Measurements from ENCODE around the gene ENPP3.
"Not testable (repeated sequence)": the region's sequence is repeated elsewhere in the genome, so short reads cannot be mapped to it uniquely, and the experiment has no call there.

Gene ENPP3

GRCh38 chr6:131693384-131693783 lies 56.3 kb downstream of the ENPP3 start:
- no peaks in the 10 kb centered on the region for H3K27me3 ChIP-seq (replicated peaks; ENCODE audit: control insufficient read depth, insufficient read depth, low read length)
- DNase-seq (ENCODE audit: extremely low read depth, insufficient read length), result no peak
- no peak for TF ChIP-seq CTCF (IDR thresholded peaks at IDR 0.05; ENCODE audit: insufficient read depth, low read length, poor library complexity, severe bottlenecking)
- no peak overlapping the region for H3K4me3 ChIP-seq (replicated peaks; ENCODE audit: low read depth, low read length)
- H3K36me3 ChIP-seq (ENCODE audit: control insufficient read depth, insufficient read depth, low read length), result no peaks in the 10 kb centered on the region

- no peaks in the 10 kb centered on the region for H3K36me3 ChIP-seq (ENCODE audit: control insufficient read depth, insufficient read depth, low read length)
- no peak for DNase-seq (ENCODE audit: extremely low read depth, insufficient read length)
- H3K4me3 ChIP-seq (replicated peaks; ENCODE audit: low read depth, low read length), result no peak overlapping the region
- no peaks in the 10 kb centered on the region for H3K27me3 ChIP-seq (replicated peaks; ENCODE audit: control insufficient read depth, insufficient read depth, low read length)
- peak; percentile 80 for TF ChIP-seq CTCF (IDR thresholded peaks at IDR 0.05; ENCODE audit: insufficient read depth, low read length, poor library complexity, severe bottlenecking)
Measured at GRCh38 chr6:131694832-131695426, 57.8 kb downstream of the ENPP3 start.

GRCh38 chr6:131696956-131697355 lies 59.9 kb downstream of the ENPP3 start:
- no peak for DNase-seq (ENCODE audit: extremely low read depth, insufficient read length)
- H3K4me3 ChIP-seq (replicated peaks; ENCODE audit: low read depth, low read length), result no peak overlapping the region
- no peak for TF ChIP-seq CTCF (IDR thresholded peaks at IDR 0.05; ENCODE audit: insufficient read depth, low read length, poor library complexity, severe bottlenecking)
- no peaks in the 10 kb centered on the region for H3K27me3 ChIP-seq (replicated peaks; ENCODE audit: control insufficient read depth, insufficient read depth, low read length)
- no peaks in the 10 kb centered on the region for H3K36me3 ChIP-seq (ENCODE audit: control insufficient read depth, insufficient read depth, low read length)

GRCh38 chr6:131700851-131701250 lies 63.7 kb downstream of the ENPP3 start:
- H3K36me3 ChIP-seq (ENCODE audit: control insufficient read depth, insufficient read depth, low read length); H3K4me3 ChIP-seq (replicated peaks; ENCODE audit: low read depth, low read length); H3K27me3 ChIP-seq (replicated peaks; ENCODE audit: control insufficient read depth, insufficient read depth, low read length); DNase-seq (ENCODE audit: extremely low read depth, insufficient read length): not testable (repeated sequence)

GRCh38 chr6:131703905-131704304 lies 66.8 kb downstream of the ENPP3 start:
- H3K27me3 ChIP-seq (replicated peaks; ENCODE audit: control insufficient read depth, insufficient read depth, low read length); H3K36me3 ChIP-seq (ENCODE audit: control insufficient read depth, insufficient read depth, low read length); H3K4me3 ChIP-seq (replicated peaks; ENCODE audit: low read depth, low read length); DNase-seq (ENCODE audit: extremely low read depth, insufficient read length): not testable (repeated sequence)

- H3K36me3 ChIP-seq (ENCODE audit: control insufficient read depth, insufficient read depth, low read length); DNase-seq (ENCODE audit: extremely low read depth, insufficient read length); H3K27me3 ChIP-seq (replicated peaks; ENCODE audit: control insufficient read depth, insufficient read depth, low read length); H3K4me3 ChIP-seq (replicated peaks; ENCODE audit: low read depth, low read length): not testable (repeated sequence)
Measured at GRCh38 chr6:131710917-131711316, 73.8 kb downstream of the ENPP3 start, which contains the start of gene CTAGE9. CTAGE9 (minus strand) TSS chr6:131711017; CDS start chr6:131711017, 0 bp downstream.

- not testable (repeated sequence) for H3K36me3 ChIP-seq (ENCODE audit: control insufficient read depth, insufficient read depth, low read length); H3K27me3 ChIP-seq (replicated peaks; ENCODE audit: control insufficient read depth, insufficient read depth, low read length); DNase-seq (ENCODE audit: extremely low read depth, insufficient read length); H3K4me3 ChIP-seq (replicated peaks; ENCODE audit: low read depth, low read length)
Measured at GRCh38 chr6:131715567-131715966, 78.5 kb downstream of the ENPP3 start.
